Posterior cingulate gyrus (tissue), 11 donors: ENCODE results near the gene STOML2.
A peak's percentile ranks its signal among the peaks of the same experiment; 100 is the strongest.

ENCODE experiments used
- DNase-seq, 10 donors: peaks; one replicate each; pipeline versions ENCODE4 v3.0.0 to v3.0.0-alpha.2; 2020 to 2021; ENCODE audit warnings: mixed read lengths in 3 of 10
- intact Hi-C: fragments of 100-400 bp; cut with DNase I; formaldehyde crosslinking; loops from one replicate; pipeline ENCODE4 v1.15.1; 2023

The STOML2 gene

DNA sequence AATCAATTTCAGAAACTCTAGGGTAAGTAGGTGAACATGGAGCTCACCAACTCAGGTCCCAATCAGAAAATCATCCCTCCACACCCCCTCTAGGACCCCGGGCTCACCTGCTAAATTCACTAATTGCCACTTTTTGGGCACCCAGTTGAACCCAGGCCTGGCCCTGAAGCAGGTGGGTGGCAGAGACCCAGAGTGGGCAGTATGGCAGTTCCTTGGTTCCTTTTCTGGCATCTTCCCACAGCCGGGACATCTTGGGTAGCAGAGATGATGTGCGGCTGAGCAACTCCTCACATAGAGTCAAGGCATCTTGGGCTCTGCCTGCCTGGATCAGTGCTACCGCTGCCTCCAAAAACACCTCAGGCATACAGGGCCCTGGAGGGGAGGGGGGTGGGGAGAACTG is 27.6 kb downstream of the STOML2 start:
- DNase-seq, result peak in 1 of 10 donors; percentile 1

GRCh38 chr9:35074791-35075190 is 28.1 kb downstream of the STOML2 start:
- intact Hi-C loops, result loop anchor here (10.0 kb wide), 1 partner anchor 90 kb away; the partner anchor contains the start of gene UNC13B
- peak in 1 of 10 donors; percentile 61 for DNase-seq

More for the DNA sequence above, 27.6 kb downstream of the STOML2 start:
- intact Hi-C loops, result loop anchor here (10.0 kb wide), 1 partner anchor 89 kb away; the partner anchor contains the start of gene UNC13B

DNA sequence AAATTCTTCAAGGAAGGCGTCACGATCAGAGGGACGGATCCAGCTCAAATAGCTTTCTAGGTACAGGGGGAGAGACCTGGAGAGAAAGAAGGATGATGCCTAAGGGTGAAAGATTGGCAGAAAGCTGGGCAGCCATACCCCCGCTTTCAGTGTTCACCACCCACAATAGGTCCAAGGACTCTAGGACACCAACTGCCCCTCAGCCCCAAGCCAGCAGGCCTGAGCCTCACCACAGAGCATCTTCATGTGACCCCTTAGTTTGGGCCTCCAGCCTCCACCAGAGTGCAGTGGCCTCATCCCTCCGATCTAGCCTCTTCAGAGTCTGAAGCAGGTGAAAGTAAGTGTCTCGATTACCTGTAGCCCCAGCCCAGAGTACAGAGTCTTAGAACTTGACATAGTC is 28.8 kb downstream of the STOML2 start:
- intact Hi-C loops, result loop anchor here (10.0 kb wide), 1 partner anchor 91 kb away; the partner anchor contains the start of gene UNC13B
- DNase-seq, result peak in 1 of 10 donors; percentile 26

- intact Hi-C loops, result loop anchor here (2.0 to 10.0 kb wide), 2 partner anchors 82 to 92 kb away; partner anchors contain the start of gene UNC13B
- no peak for DNase-seq
These were observed 29.7 kb downstream of the STOML2 start for GRCh38 chr9:35073279-35073612.

DNA sequence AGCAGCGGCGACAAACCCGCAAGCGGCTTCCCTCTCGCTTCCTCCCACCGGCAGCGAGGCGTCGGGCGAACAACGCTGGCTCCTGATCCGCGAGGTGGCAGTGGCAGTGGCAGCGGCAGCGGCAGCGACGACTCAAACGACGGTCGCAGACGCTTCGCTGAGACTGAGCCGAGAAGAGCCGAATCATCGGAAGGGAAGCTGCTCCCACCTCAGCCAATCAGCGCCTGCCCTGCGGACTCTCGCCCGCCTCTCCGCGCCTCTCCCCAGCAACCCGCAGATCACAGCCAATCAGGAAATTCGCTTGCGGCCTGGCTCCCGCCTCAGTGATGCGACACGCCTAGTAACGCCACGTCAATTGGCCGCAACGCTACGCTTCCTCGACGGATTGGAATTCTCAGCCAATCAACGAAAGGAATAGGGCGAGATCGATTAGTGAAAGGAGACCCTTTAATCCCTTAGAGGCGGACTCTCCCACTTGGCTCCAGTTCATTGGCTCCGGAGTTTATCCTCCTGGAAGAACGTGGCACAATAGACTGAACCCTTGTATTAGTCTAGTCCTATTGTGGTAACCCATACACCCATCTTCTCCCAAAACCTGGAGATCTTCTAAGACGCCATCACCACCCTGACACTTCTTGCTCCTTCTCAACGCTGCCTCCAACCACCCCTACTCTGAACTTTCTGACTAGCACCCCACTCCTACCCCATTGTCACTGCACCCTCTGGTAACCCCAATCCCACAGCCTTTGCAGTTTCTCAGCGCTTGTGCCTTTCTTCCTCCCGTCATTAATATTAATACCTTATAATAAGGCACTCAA is 30.3 kb downstream of the STOML2 start, which contains the start of gene VCP:
VCP (minus strand) TSS at position 165 of the 818 bp plus-strand sequence. CDS start 272 bp downstream, outside the sequence.
- DNase-seq, result peak; percentile 98 to 100 (median 99)
- intact Hi-C loops, result loop anchor here (1.0 to 10.0 kb wide), 3 partner anchors 8 to 92 kb away; partner anchors contain the start of gene UNC13B

DNA sequence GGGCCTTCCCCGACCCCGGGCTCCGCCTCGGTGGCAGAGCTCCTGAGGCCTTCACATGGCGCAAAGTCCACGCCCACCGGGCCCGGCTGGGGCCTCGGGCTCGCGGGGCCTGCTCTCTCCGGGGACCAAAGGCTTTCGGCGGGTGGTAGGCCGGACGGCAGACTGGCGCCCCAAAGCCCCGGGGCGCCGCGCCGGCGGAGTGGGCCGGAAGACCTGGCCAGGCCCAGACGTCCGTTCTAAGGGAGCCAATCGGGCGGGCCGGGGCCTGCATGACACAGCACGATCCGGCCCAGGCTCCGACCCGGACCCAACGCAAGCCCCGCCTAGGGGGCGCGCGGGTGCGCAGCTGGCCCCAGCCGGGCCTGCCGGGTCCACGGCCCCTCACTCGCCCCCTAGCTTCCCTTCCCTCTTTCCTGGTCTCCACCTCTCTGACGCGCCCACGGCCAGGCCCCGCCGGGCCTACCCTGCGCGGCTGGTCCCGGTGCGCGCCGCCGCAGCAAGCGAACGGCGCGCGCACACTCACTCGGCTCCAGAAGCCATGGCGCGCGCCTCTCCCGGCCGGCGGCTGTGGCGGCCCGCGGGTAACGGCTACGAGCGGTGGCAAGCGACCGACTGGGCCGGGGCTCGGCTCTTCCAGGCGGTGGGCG is 31.0 kb downstream of the STOML2 start:
- DNase-seq, result peak; percentile 47 to 96 (median 72)
- intact Hi-C loops, result loop anchor here (1.0 to 10.0 kb wide), 3 partner anchors 8 to 93 kb away; partner anchors contain the start of gene UNC13B

DNA sequence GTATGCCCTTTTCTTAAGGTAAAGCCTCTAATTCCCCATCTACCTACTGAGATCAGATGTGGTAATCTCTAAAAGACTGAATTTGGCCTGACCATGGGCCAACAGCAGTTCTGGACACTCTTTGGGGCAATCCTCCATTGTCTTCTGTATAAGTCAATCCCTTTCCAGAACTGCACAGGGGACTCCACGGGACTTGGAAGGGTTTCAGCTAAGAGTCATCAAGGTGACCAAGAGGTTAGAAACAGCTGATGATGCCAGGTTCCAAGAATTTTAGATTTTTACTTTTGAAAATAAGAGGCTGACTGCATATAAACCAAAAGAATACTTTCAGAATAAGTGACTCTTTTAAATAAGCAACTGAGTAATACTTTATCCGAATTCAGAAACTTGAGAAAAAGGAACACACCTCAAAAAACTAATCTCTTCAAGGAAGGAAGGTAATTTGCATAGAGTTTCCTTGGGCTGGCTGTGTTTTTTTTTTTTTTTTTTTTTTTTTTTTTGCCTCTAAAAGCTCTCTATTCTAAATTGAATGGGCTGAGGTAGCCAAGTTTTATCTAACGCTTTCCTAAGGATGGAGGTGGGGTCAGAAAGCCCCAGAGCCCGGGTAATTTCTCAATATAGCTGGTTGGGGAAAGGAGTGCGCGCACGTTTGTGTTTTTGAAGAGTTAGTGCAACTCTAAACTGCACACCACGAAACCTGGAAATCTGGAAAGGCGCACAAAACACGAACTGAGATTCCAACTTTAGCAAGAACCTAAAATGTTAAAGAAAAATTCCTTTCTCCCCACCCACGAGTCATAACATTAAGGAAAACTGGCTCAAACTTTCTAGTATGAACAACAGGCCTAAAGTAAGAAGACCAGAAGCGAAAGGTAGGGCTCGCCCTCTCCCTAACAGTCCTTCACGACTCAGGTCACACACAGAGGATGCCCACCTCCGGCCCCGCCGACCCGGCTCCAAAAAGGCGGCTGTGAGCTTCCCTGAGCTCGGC is 31.8 kb downstream of the STOML2 start:
- DNase-seq, result peak in 1 of 10 donors; percentile 8
- intact Hi-C loops, result loop anchor here (10.0 kb wide), 1 partner anchor 94 kb away; the partner anchor contains the start of gene UNC13B

DNA sequence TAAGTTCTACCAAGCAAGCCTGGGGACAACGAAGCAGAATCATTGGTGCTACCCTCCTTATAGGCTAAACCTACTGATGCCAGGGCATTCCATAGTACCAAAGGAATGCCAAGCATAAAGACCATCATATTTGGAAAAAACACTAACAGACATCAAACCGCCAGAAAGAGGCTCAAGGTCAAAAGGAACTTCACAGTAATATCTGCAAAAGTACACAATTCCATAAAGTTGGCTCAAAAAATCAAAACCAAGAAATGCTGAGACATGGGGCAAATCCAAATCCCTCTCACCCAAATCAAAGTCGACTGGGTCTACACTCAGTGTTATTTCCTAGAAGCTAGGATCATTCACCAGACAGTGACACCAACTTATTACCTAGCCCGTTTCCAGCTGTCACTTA is 33.9 kb downstream of the STOML2 start:
- intact Hi-C loops, result no loop called here
- DNase-seq, result no peak

- no peak for DNase-seq
- intact Hi-C loops, result no loop called here
These were observed 35.9 kb downstream of the STOML2 start for GRCh38 chr9:35067056-35067455.

DNA sequence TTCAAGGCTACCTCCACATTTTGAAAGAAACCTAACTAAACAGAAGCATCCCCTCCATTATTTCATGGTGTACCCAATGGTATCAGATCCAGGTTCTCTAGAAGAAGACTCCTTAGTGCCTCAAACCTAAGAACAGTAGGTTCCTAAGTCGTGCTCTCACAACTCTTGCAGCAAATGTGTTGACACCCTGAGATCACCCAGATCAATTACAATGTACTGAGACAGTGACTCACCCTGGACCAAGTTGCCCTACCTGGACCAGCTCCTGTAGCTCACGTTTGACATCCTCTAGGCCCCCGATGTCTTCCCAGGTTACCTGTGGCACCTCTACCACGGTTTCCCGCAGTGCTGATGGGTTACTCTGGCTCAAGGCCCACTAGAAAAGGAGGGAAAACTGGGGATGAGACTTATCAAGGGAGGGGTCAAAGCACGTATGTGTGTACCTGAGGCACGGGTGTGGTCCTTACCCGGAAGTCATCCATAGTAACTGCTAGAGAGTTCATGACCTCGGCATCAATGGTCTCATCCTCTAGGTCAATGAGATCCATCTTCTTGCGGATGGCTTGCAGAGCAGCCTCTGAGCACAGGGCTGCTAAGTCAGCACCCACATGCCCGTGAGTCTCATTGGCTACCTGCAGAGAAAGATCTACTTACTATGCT is 42.3 kb downstream of the STOML2 start:
- no peak for DNase-seq
- intact Hi-C loops, result no loop called here

- intact Hi-C loops, result no loop called here
- peak in 1 of 10 donors; percentile 33 for DNase-seq
These were observed 43.5 kb downstream of the STOML2 start for GRCh38 chr9:35059438-35059837.

GRCh38 chr9:35057271-35057620 is 45.7 kb downstream of the STOML2 start:
- no peak for DNase-seq
- intact Hi-C loops, result no loop called here

GRCh38 chr9:35056571-35057270 is 46.2 kb downstream of the STOML2 start:
- peak in 1 of 10 donors; percentile 58 for DNase-seq
- intact Hi-C loops, result no loop called here

- DNase-seq, result no peak
- intact Hi-C loops, result no loop called here
These were observed 47.9 kb downstream of the STOML2 start for GRCh38 chr9:35054871-35055644.

- no peak for DNase-seq
- intact Hi-C loops, result no loop called here
These were observed 48.6 kb downstream of the STOML2 start for GRCh38 chr9:35054185-35054835.

DNA sequence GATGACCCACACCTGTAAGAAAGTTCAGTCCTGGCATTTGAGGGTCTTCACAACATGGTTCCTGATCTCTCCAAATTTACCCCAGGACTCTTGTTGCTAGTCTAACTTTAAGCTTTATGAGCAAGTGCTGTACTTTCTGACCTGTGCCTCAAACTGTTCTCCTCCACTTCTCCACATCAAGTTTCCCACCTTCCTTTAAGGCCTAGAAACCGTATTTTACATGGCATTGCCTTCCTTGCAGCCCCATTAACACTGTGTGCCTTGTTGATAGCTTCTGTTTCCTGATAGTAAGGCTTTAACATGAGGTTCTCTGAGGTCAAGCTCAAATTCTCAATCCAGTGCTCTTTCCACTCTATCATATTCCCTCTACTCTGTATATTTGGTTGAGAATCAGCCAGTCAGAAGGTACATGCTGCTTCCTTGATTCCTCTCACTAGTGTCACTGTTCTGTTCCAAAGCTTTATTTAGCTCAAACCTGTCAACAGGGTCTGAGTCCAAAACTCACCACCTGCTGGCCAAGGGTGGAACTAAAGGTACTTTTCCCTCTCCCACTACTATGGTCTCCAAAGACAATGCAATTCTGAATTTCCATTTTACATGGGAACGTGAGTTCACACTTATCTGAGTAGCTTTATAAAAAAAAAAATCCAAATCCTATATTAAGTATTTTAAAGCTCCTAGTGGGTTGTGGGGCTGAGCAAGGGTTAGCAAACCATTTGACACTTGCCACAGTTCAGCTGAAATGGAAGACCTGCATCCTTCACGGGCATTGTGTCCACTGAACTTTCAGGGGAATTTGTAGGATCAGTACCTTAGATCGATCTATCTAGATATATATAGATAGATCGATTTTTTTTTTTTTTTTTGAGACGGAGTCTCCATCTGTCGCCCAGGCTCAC is 51.6 kb downstream of the STOML2 start:
- DNase-seq, result peak in 4 of 10 donors; percentile 25 to 81 (median 43)
- intact Hi-C loops, result no loop called here
